Measurements from ENCODE around the gene SLC16A8. TPM values are rescaled to one million over a fixed set of nuclear protein-coding genes. Genes with fewer than 3 reads are reported as not detected.

The SLC16A8 gene
- polyA plus RNA-seq, 3 donors = 1.6 to 3.0 (median 2.1) TPM

DNA sequence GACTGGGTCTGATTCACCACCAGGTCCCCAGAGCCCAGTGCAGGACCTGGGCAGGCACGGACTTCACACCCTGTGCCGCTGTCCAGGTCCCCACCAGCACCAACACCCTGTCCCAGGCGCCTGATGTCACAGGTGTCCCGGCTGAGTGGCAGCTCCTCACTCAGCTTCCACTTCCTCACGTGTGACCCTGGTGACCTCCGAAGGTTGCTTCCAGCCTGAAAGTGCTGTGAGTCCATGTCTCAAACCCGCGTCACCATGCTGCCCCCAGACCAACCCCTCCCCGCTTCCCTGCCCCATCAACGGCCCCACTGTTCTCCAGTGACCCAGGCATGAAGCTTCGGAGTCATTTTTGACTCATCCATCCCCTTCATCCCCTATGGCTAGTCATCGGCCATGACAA is 52.5 kb downstream of the SLC16A8 start:
- no peak for DNase-seq

GRCh38 chr22:38030311-38031133 is 53.5 kb downstream of the SLC16A8 start:
- DNase-seq = no peak

GRCh38 chr22:38029901-38030300 is 54.1 kb downstream of the SLC16A8 start:
- no peak for DNase-seq

- no peak for DNase-seq
Measured at GRCh38 chr22:38029370-38029769, 54.6 kb downstream of the SLC16A8 start.

DNA sequence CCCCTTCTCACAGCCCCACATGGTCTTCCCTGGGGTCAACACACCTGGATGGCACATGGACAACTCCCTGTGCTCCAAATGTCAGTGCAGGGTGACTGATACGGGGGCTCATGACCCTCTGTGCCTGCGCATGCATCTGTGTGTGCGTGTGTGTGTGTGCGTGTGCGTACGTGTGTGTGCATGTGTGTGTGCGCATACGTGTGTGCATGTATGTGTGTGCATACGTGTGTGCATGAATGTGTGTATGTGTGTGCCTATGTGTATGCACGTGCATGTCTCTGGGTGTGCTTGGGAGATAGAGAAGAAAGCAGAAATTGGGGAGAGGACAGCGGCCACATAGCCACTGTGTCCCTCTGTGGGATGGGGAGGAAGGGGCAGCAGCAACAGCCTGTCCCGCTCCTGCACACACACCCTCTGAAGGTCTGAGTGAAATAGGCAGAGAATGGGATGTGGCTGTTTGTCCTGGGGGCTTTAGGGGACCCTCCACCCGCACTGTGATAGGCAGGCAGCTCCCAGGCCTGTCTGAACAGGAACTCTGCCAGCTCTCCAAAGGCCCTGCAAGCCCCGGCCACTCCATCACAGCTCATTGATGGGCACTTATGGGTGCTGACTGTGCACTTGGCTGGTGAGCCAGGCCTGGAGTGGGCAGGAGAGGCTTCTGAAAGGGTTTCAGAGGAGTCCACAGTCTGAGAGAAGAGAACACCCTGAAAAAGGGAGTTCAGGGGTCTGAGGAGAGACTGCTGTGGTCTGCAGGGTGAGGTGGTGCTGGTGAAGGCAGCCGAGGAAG is 55.4 kb downstream of the SLC16A8 start:
- DNase-seq = no peak

Other genes with a start within 250 kb of the SLC16A8 start
- 10 to 100 TPM; 26.7 to 31.8 (median 29.7) TPM for gene ANKRD54, start 239.8 kb downstream of the SLC16A8 start, polyA plus RNA-seq (ENCODE audit: insufficient read length in 3 of 3)
- gene EIF3L, start 234.8 kb downstream of the SLC16A8 start, polyA plus RNA-seq (ENCODE audit: insufficient read length in 3 of 3) = 1,000 to 10,000 TPM in 1 of 3 donors, 100 to 1,000 TPM in 2; 860 to 1,060 (median 996) TPM
- gene MICALL1, start 177.9 kb downstream of the SLC16A8 start, polyA plus RNA-seq (ENCODE audit: insufficient read length in 3 of 3) = 10 to 100 TPM; 28.7 to 36.9 (median 30.8) TPM
- gene C22orf23, start 130.6 kb downstream of the SLC16A8 start, polyA plus RNA-seq (ENCODE audit: insufficient read length in 3 of 3) = 1 to 10 TPM; 6.4 to 7.0 (median 6.8) TPM
- 10 to 100 TPM; 63.5 to 87.3 (median 71.1) TPM for gene POLR2F, start 130.5 kb downstream of the SLC16A8 start, polyA plus RNA-seq (ENCODE audit: insufficient read length in 3 of 3)
- gene SOX10, start 99.6 kb downstream of the SLC16A8 start, polyA plus RNA-seq (ENCODE audit: insufficient read length in 3 of 3) = 1 to 10 TPM; 1.4 to 2.3 (median 1.5) TPM
- 10 to 100 TPM; 34.8 to 43.7 (median 41.9) TPM for gene PICK1, start 26.8 kb downstream of the SLC16A8 start, polyA plus RNA-seq (ENCODE audit: insufficient read length in 3 of 3)
- 10 to 100 TPM in 2 of 3 donors, 1 to 10 TPM in 1; 6.9 to 13.3 (median 11.2) TPM for gene BAIAP2L2, start 26.5 kb upstream of the SLC16A8 start, polyA plus RNA-seq (ENCODE audit: insufficient read length in 3 of 3)
- 10 to 100 TPM; 38.7 to 73.5 (median 56.5) TPM for gene PLA2G6, start 97.6 kb upstream of the SLC16A8 start, polyA plus RNA-seq (ENCODE audit: insufficient read length in 3 of 3)
- gene MAFF, start 117.8 kb upstream of the SLC16A8 start, polyA plus RNA-seq (ENCODE audit: insufficient read length in 3 of 3) = 1 to 10 TPM; 2.5 to 3.2 (median 3.0) TPM
- 10 to 100 TPM; 43.5 to 52.0 (median 45.4) TPM for gene TMEM184B, start 188.8 kb upstream of the SLC16A8 start, polyA plus RNA-seq (ENCODE audit: insufficient read length in 3 of 3)
- 100 to 1,000 TPM; 136 to 196 (median 163) TPM for gene CSNK1E, start 233.2 kb upstream of the SLC16A8 start, polyA plus RNA-seq (ENCODE audit: insufficient read length in 3 of 3)

Measured in renal pelvis (tissue), 4 donors.